ENCODE measurements around the gene TDRD15. TPM values are rescaled to one million over a fixed set of nuclear protein-coding genes. Genes with fewer than 3 reads are reported as not detected.
"Not testable (repeated sequence)": the region's sequence is repeated elsewhere in the genome, so short reads cannot be mapped to it uniquely, and the experiment has no call there.

The TDRD15 gene
- under 1 TPM in 1 of 4 donors, not detected in 3; 0.01 TPM for polyA plus RNA-seq (ENCODE audit: insufficient read length in 4 of 4)

DNA sequence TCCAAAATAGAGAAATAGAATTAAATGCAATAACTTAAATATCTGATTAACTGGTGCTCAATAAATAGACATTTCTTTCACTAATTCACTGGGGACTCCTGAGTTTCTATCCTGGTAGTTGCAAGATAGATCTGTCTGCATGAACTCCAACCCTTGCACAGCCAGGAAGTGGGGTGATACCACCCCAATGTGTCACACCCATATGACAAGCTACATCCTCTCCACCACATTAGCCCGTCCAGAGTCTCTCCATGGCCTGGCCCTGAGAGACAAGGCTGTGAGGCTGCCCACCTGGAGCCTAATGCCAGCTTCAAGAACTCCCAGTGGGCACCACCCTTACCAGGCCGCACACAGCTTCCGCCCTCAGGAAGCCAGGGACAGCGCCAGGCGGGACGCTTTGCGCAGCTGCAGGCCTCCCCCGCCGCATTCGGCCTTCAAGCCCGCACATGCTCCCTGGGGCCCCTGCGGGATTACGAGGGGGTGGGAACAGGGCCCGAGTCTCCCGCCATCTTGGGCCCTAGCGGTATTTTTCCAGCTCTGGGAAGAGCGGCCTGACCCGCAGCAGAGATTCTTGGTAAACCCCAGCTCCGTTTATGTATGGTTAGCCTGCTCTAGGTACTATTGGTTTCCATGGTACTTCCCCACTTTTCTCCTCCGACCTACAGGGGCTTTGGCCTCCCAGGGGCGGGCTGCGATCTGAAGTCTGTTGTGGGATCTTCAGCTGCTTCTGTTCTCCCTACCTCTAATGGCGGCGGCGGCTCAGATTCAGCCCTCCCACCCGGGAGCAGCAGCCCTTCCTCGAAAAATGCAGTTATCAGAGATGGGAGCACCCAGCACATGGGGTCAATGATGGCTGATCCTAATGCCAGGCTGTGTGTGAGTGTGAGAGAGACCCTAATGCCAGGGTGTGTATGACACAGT, at the start of gene TDRD15:
Gene TDRD15, plus strand, starts transcription at position 496 of the 921 bp plus-strand sequence. CDS start 13,500 bp downstream, outside the sequence.
- DNase-seq (ENCODE audit: low read depth in 4 of 4, low spot score in 3 of 4): no peak

DNA sequence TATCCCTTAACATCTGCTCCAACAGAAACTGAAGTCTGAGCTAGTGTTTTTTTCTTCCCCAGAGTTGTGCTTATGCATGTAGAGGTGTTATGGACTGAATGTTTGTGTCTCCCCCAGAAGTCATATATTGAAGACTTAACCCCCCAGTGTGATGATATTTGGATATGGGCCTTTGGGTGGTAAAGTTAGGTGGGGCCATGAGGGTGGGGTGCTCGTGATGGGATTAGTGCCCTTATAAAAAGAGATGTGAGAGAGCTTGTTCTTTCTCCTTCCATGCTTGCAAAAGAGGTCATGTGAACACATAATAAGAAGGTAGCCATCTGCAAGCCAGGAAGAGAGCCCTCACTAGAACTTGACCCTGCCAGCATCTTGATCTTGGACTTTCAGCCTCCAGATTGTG, 45.5 kb upstream of the TDRD15 start:
- DNase-seq (ENCODE audit: low read depth in 4 of 4, low spot score in 3 of 4): no peak

DNA sequence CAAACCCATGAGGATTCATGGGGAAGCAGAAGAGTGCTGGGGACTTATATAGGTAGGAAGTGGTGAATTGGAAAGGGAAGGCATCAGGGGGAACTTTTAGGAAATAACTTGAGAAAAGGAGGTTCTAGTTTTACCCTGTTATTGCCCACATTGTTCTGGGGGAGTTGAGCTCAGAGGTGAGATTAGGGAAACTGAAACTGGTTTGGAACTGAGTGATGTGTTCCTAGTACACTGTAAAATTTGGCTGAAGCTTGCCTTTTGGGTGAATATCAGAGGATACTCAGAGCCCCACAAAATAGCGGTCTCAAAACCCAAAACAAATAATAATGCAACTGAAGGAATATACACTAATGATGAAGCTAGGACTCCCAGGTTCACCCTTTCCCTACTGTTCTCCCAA, 40.3 kb upstream of the TDRD15 start:
- DNase-seq (ENCODE audit: low read depth in 4 of 4, low spot score in 3 of 4): no peak

GRCh38 chr2:21084401-21084800, 39.4 kb upstream of the TDRD15 start:
- DNase-seq (ENCODE audit: low read depth in 4 of 4, low spot score in 3 of 4): no peak

DNA sequence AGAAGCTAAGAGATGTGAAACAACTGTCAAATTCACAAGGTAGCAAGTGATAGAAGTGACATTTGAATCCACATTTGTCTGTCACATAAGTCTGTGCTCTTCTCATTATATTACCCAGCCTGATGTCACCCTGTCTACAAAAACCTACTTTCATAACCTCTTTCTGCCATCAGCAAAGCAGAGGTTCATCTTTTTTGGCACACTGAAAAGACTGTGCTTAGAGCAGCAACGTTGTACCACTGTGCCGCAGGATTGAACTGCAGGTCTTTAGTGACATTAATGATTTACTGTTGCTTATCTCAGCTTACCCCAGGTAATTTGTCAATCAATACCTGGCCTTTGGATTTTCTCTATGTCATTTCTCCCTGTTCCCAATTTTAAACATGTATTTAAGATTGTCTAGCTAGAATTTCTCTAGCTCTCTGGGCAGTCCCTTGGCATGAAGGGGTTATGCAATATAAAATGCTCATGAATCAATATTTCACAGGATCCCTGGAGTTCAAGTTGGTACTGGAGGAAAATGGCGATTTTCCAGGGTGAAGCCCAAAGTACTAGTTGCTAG, 31.4 kb upstream of the TDRD15 start:
- no peak for DNase-seq (ENCODE audit: low read depth in 4 of 4, low spot score in 3 of 4)

GRCh38 chr2:21095178-21095577, 28.6 kb upstream of the TDRD15 start:
- DNase-seq (ENCODE audit: low read depth in 4 of 4, low spot score in 3 of 4): no peak

DNA sequence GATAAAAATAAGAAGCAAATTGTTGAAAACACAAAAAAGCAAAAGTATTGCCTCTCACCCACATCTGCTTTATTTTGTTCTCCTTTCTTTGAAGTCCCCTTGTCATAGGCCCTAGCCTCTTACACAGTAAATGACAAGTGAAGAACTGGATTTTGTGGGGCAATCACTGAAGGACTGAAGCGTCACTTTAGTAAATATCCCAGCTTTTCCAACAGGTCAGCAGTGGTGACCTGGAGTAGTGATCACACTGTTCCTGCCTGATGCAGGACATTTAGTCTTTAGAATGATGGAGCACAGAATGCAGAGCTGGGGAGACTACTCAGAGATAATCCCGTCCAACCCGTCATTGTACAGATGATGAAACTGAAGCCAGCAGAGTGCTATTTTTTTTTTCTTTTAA, 28.1 kb upstream of the TDRD15 start:
- DNase-seq (ENCODE audit: low read depth in 4 of 4, low spot score in 3 of 4): no peak

DNA sequence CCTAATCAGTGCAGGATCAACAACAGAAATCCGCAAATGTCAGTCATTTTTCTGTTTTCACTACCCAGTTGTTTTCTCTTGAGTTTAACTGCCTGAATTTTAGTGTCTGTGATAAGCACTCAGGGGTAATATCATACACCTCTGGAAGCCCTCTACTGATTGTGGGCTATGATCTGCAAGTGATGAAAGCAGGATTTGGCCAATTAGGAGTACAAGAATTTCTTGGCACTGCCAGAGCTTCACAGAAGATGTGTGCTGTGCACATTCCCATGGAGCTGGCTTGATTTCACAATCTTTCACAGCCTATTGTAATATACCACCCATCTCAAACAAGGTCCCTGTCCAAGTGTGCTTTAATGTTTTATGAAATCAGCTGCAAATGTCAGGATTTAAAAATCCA, 27.3 kb upstream of the TDRD15 start:
- DNase-seq (ENCODE audit: low read depth in 4 of 4, low spot score in 3 of 4): no peak

DNA sequence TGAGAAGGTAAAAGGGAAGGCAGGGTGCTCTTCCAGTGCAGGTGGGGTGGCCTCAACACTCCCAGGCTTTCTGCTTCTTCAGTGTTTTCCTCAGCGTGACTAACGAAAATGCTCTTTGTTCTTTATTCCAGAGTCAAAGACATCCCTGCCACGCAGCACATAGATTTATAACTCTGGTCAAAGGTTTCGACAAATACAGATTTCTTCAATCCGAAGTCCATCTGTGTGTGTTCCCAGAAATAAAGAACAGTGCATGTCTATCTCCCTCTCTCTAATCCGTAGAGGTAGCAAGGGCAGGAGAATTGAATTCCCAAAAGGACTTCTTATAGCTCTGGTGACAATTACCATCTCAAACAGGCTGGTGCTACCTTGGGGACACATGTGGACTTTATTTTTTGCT, 26.4 kb upstream of the TDRD15 start:
- no peak for DNase-seq (ENCODE audit: low read depth in 4 of 4, low spot score in 3 of 4)

DNA sequence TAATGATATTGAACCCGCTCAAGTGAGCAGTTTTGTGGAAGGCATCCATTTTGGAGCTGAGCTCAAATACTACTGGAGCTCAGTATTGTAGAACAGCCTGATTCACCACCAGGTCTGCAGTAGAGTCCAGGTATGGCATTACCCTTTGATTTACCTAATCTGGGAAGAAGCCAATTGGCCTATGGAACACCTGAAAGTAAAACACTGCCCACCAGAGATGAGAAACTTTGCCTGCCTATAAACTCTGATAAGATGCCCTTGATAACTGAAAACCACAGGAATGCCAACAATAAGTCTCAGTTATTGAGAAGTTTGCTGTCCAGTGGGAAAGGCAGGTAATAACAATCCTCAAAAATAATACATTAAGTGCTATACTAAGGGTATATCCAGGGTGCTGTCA, 25.5 kb upstream of the TDRD15 start:
- no peak for DNase-seq (ENCODE audit: low read depth in 4 of 4, low spot score in 3 of 4)

DNA sequence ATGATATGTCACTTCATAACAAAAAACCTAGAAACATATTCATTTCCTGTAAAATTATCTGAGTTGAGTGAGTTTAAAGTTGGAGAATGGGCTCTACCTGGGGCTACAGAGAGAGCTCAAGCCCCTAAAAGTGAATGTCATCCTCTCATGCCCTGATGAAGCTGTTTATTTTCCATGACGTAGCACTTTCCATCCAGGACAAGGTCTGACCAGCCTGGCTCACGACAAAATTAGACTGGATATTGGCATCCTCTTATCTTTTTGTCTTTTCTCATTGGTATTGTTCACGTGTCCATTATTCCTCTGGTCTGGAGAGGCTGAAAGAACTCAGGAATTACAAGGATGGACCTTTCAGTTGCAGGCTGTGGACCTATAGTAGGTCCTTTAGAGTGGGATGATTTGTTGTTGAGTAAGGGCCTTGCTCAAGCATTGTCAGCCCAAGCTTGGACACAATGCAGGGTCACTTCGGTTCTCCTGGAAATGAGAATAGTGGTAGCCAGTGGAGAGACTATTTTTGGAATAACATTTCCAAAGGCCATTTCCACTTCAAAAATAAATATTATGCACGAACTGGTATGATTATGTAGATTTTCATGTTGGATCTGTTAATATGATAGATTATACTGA, 24.4 kb upstream of the TDRD15 start:
- DNase-seq (ENCODE audit: low read depth in 4 of 4, low spot score in 3 of 4): no peak

DNA sequence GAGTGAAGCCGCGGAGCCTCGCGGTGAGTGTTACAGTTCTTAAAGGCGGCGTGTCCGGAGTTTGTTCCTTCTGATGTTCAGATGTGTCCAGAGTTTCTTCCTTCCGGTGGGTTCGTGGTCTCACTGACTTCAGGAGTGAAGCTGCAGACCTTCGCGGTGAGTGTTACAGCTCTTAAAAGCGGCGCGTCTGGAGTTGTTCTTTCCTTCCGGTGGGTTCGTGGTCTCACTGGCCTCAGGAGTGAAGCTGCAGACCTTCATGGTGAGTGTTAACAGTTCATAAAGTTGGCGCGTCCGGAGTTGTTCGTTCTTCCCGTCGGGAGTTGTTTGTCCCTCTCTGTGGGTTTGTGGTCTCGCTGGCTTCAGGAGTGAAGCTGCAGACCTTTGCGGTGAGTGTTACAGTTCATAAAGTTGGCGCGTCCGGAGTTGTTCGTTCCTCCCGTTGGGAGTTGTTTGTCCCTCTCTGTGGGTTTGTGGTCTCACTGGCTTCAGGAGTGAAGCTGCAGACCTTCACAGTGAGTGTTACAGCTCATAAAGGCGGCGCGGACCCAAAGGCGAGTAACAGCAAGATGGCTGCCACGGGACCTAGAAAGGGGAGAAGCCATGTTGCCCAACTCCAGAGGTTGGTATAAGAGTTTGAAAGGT, 22.1 kb upstream of the TDRD15 start:
- DNase-seq (ENCODE audit: low read depth in 4 of 4, low spot score in 3 of 4): not testable (repeated sequence)

GRCh38 chr2:21102356-21102755, 21.4 kb upstream of the TDRD15 start:
- no peak for DNase-seq (ENCODE audit: low read depth in 4 of 4, low spot score in 3 of 4)

GRCh38 chr2:21103274-21103891, 20.4 kb upstream of the TDRD15 start:
- no peak for DNase-seq (ENCODE audit: low read depth in 4 of 4, low spot score in 3 of 4)

DNA sequence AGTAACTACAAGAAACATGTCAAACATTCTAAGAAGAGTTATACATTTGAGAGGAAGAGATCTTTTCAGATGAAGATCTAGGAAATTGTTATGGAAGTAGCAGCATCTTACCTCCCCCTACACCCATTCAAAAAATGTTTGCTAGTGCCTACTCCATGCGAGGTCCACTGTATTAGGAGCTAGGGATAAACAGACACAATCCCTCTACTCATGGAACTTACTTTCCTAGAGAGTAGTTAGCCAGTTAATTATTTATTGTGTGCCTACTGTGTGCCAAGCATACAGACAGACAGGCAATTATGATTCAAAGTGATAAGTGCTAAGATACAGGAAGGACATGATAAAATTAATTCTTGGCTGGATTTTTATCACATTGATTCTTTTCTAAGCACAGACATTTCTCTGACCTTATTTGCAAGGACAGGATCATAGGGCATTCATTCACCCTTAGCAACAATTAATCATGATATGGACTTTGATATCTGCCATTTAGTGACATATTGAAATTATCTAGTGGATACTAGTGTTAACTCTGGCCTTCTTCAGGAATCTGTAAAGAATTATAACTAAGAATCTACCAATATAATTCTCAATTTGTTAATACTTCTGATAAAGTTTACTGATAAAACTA, 19.6 kb upstream of the TDRD15 start:
- no peak for DNase-seq (ENCODE audit: low read depth in 4 of 4, low spot score in 3 of 4)

DNA sequence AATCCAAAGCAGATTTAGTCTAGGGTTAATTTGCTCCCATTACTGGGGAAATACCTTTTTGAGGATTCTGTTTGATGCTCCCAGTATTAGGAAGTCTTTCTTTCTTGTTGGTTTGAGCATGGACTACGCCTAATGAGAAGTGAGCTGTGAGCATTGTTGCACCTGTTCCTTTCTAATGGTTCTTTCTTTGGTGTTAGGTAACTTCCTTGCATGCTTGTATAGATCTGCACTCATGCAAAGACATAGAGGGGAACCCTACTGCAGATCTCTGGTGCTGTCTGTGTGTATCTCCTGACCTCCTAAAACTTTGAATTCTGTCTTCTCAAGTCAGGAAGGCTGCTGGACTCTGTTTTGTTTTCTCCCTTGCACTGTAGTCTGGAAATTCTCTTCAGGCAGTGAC, 12.8 kb upstream of the TDRD15 start:
- no peak for DNase-seq (ENCODE audit: low read depth in 4 of 4, low spot score in 3 of 4)

GRCh38 chr2:21117688-21118087, 6.1 kb upstream of the TDRD15 start:
- DNase-seq (ENCODE audit: low read depth in 4 of 4, low spot score in 3 of 4): no peak

GRCh38 chr2:21118302-21118920, 5.4 kb upstream of the TDRD15 start:
- DNase-seq (ENCODE audit: low read depth in 4 of 4, low spot score in 3 of 4): peak in 1 of 4 donors; percentile 16

- DNase-seq (ENCODE audit: low read depth in 4 of 4, low spot score in 3 of 4): no peak
Measured at GRCh38 chr2:21131861-21132260, 8.1 kb downstream of the TDRD15 start.

DNA sequence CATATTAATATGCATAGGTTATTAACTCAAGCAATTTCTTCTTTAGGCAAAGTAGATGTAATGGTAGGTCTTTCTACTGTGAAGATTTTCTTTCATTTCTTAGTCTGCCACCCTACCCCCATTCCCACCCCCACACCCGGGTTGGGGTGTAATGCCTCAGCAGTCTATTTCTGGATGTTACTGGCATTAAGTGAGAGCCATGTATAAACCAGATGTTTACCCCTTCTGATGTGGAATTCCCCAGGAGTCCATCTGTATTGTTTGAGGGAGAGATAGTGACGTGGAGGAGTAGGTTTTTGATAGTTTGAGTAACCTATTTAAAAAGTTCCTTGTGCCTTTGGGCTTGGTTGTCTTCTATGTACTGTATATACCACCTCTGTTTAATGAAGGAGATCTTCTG, 11.8 kb downstream of the TDRD15 start:
- DNase-seq (ENCODE audit: low read depth in 4 of 4, low spot score in 3 of 4): no peak

Measured in right renal pelvis (tissue), 4 donors.